Fibroblast of the aortic adventitia (primary cell): ENCODE data around the gene AGAP3. TPM values are rescaled to one million over a fixed set of nuclear protein-coding genes. Genes with fewer than 3 reads are reported as not detected.

Experiments
- DNase-seq: peaks from one replicate; pipeline ENCODE4 v3.0.0-alpha.2; 2010; ENCODE audit warnings: low read depth
- H3K4me3 ChIP-seq: 2 replicates; pipeline ENCODE4 v1.5.1; 2011; ENCODE audit warnings: low read depth, mild to moderate bottlenecking, control low read depth, low read length, moderate library complexity
- CTCF ChIP-seq: IDR thresholded peaks from 2 replicates; pipeline ENCODE4 v1.5.1; 2011; ENCODE audit warnings: mild to moderate bottlenecking, low read length, control low read depth, inconsistent platforms; ENCODE audit not compliant: insufficient read depth
- total RNA-seq: library from RNA; depleted of rRNA; stranded (reverse); fragments of >200 nt; gene quantifications from 2 replicates; pipeline ENCODE4 v1.2.3, GENCODE V29; 2012; ENCODE audit warnings: low replicate concordance

The AGAP3 gene
- total RNA-seq, 1 donor = 50.2 TPM

GRCh38 chr7:151139071-151139790, 53.0 kb downstream of the AGAP3 start:
- TF ChIP-seq CTCF = no peak
- no peak for DNase-seq

GRCh38 chr7:151139791-151140190, 53.5 kb downstream of the AGAP3 start:
- TF ChIP-seq CTCF = no peak
- H3K4me3 ChIP-seq = no peak overlapping the region
- DNase-seq = no peak

More at GRCh38 chr7:151139071-151139790, 53.0 kb downstream of the AGAP3 start:
- no peak overlapping the region for H3K4me3 ChIP-seq

- no peak overlapping the region for H3K4me3 ChIP-seq
- DNase-seq = no peak
- TF ChIP-seq CTCF = no peak
These were observed 54.6 kb downstream of the AGAP3 start for GRCh38 chr7:151140826-151141225.

GRCh38 chr7:151141311-151141854, 55.1 kb downstream of the AGAP3 start:
- no peak overlapping the region for H3K4me3 ChIP-seq
- no peak for TF ChIP-seq CTCF
- no peak for DNase-seq

GRCh38 chr7:151141855-151142685, 55.8 kb downstream of the AGAP3 start:
- no peak overlapping the region for H3K4me3 ChIP-seq
- no peak for TF ChIP-seq CTCF
- no peak for DNase-seq

- no peak overlapping the region for H3K4me3 ChIP-seq
- DNase-seq = no peak
- TF ChIP-seq CTCF = no peak
These were observed 56.4 kb downstream of the AGAP3 start for GRCh38 chr7:151142686-151143040.
